Measurements from ENCODE around the gene GNA15.
"Not testable (repeated sequence)": the region's sequence is repeated elsewhere in the genome, so short reads cannot be mapped to it uniquely, and the experiment has no call there.

Gene GNA15

GRCh38 chr19:3178377-3178972, 42.6 kb downstream of the GNA15 start, which contains the start of gene S1PR4:
TSS of gene S1PR4 (plus strand) at chr19:3178769. CDS start at chr19:3178793, 24 bp downstream.
- peak; percentile 67 for DNase-seq

GRCh38 chr19:3178973-3179738, 43.3 kb downstream of the GNA15 start:
- DNase-seq, result peak; percentile 36

- DNase-seq, result no peak
Observed at GRCh38 chr19:3179739-3180293, 44.0 kb downstream of the GNA15 start.

GRCh38 chr19:3183721-3184641, 48.1 kb downstream of the GNA15 start:
- DNase-seq, result no peak

- DNase-seq, result peak; percentile 69
Observed at GRCh38 chr19:3184847-3185460, 49.1 kb downstream of the GNA15 start.

GRCh38 chr19:3185461-3186159, 49.8 kb downstream of the GNA15 start, which contains the start of gene NCLN:
TSS of gene NCLN (plus strand) at chr19:3185930. CDS start at chr19:3186031, 101 bp downstream.
- peak; percentile 94 for DNase-seq

GRCh38 chr19:3186160-3186688, 50.4 kb downstream of the GNA15 start:
- DNase-seq, result no peak

GRCh38 chr19:3186891-3187661, 51.2 kb downstream of the GNA15 start:
- no peak for DNase-seq

GRCh38 chr19:3187662-3188511, 52.1 kb downstream of the GNA15 start:
- no peak for DNase-seq

- no peak for DNase-seq
Observed at GRCh38 chr19:3188627-3189596, 53.1 kb downstream of the GNA15 start.

- no peak for DNase-seq
Observed at GRCh38 chr19:3189702-3190469, 54.1 kb downstream of the GNA15 start.

- no peak for DNase-seq
Observed at GRCh38 chr19:3190470-3190770, 54.6 kb downstream of the GNA15 start.

GRCh38 chr19:3190921-3191805, 55.3 kb downstream of the GNA15 start:
- no peak for DNase-seq

GRCh38 chr19:3191806-3192104, 55.9 kb downstream of the GNA15 start:
- DNase-seq, result not testable (repeated sequence)

- no peak for DNase-seq
Observed at GRCh38 chr19:3192228-3192635, 56.4 kb downstream of the GNA15 start.

GRCh38 chr19:3192684-3193083, 56.9 kb downstream of the GNA15 start:
- DNase-seq, result no peak
